LNCaP clone FGC (cell line): ENCODE data around the gene SIPA1L3.

Experiments used
- DNase-seq: peaks from one replicate; pipeline ENCODE4 v3.0.0-alpha.2; 2011; ENCODE audit warnings: low read depth
- H3K4me3 ChIP-seq: 2 replicates; pipeline ENCODE4 v1.5.1; 2011; ENCODE audit warnings: mild to moderate bottlenecking, low read depth, low read length, control low read depth
- TF ChIP-seq, protein P1 (sequence below): IDR thresholded peaks from 2 replicates; pipeline ENCODE4 v1.5.1; 2012; ENCODE audit warnings: mild to moderate bottlenecking; ENCODE audit not compliant: control insufficient read depth, insufficient read depth; ENCODE audit errors: extremely low read depth

Gene SIPA1L3

DNA sequence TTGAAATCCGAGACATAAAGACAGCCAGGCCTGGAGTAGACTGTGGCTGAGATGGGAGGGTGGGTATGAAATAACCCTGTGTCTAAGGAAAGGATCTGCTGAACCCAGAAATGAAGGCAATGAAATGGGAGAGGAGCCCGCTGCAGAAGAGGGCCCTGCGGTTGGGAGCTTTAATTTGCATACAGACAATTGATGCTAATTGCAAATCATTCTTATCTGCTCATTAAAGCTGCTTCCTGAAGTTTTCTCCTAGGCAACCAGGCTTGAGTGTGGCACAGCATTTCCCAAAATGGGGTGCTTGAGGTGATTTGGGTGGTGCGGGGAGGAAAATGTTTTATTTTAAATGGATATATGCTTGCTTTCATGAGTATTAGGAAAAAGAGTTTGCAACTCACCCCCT, 261.6 kb downstream of the SIPA1L3 start:
- TF ChIP-seq, protein P1, sequence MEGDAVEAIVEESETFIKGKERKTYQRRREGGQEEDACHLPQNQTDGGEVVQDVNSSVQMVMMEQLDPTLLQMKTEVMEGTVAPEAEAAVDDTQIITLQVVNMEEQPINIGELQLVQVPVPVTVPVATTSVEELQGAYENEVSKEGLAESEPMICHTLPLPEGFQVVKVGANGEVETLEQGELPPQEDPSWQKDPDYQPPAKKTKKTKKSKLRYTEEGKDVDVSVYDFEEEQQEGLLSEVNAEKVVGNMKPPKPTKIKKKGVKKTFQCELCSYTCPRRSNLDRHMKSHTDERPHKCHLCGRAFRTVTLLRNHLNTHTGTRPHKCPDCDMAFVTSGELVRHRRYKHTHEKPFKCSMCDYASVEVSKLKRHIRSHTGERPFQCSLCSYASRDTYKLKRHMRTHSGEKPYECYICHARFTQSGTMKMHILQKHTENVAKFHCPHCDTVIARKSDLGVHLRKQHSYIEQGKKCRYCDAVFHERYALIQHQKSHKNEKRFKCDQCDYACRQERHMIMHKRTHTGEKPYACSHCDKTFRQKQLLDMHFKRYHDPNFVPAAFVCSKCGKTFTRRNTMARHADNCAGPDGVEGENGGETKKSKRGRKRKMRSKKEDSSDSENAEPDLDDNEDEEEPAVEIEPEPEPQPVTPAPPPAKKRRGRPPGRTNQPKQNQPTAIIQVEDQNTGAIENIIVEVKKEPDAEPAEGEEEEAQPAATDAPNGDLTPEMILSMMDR, result no peak
- no peak overlapping the region for H3K4me3 ChIP-seq
- no peak for DNase-seq

DNA sequence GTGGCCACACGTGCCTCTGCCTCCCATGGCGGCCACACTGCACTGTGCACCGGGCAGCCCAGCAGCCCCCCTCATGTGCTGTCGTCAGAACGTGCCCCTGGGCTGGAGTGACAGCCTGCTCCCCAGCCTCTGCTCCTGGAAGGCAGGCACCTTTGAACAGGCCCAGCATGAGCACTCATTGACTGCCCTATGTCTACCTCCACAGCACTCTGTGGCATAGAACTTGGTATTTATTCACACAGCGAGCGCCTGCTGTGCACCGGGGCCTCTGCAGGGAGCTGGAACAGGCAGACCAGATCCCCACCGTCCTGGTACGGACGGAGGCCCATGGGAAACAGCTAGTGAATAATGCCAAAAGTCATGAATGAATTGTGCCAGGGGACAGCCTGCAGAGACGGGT, 263.3 kb downstream of the SIPA1L3 start:
- no peak for DNase-seq
- H3K4me3 ChIP-seq, result no peak overlapping the region
- TF ChIP-seq, protein P1, result no peak

DNA sequence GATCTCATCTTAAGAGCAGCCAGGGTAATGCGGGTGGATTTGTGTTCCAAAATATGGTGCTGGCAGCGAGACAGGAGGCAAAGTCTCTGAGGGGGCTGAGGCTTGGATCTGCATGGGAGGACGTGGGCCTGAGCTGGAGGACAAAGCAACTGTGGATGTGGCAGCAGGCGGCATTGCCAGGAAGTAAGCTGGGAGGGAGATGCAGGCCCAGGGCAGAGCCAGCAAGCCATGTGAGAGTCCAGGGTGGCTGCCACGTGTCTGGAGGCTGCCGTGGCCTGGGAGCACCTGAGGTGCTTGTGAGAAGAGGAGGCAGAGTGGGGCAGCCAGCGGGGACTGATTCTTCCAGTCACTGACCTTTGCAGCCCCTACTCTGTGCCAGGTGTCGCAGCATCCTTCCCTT, 265.0 kb downstream of the SIPA1L3 start:
- no peak for DNase-seq
- TF ChIP-seq, protein P1, result no peak
- no peak overlapping the region for H3K4me3 ChIP-seq

DNA sequence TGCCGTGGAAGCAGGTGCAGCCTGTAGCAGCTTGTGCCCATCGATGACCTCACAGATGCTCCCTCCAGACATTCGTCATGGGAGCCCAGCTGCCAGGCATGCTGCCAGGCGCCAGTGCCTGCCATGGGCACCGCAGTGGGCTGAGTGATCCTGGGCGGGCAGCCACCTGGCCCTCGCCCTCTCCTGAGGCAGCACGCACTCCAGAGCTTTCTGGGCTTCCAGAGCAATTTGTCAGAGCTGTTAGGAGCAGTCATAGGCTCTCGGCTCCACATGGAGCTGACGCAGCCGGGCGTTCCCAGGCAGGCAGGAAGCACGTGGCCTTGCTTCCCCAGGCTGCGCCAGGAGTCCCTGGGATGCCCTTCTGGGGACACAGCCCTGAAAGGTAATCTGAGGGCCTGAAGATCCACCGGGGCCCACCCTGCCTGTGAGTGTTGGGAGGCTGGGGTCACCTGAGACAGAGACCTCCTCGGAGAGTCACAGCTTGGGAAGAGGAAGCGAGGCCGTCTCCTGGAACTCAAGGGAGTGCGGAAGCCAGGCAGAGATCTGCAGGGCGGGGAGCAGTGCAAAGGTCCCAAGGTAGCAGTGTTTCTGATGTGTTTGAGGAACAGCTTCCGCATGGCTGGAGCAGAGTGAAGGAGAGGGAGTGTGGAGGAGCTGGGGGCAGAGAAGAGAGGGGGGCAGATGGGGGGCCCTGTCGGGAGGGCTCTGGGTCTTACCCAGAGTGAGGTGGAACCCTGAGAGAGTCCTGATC, 266.5 kb downstream of the SIPA1L3 start:
- H3K4me3 ChIP-seq, result no peak overlapping the region
- TF ChIP-seq, protein P1, result no peak
- no peak for DNase-seq

DNA sequence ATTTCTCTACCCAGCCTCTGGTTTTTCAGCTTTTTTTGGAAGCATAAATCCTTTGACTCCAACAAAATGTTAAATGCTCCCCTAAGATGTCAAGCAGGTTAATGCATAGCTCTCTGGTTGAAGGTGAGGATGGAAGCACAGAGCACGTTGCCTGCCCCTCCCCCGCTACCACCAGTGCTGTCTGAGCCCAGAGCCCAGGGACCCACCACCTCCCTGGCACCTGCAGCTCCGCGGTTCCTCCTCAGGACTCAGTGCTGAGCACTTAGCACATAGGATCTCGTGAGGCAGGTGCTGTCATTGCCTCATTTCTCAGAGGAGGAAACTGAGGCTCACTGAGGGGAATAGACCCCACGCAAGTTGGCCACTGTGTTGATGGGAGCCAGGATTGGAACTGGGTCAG, 268.4 kb downstream of the SIPA1L3 start:
- no peak for DNase-seq
- H3K4me3 ChIP-seq, result no peak overlapping the region
- TF ChIP-seq, protein P1, result no peak

DNA sequence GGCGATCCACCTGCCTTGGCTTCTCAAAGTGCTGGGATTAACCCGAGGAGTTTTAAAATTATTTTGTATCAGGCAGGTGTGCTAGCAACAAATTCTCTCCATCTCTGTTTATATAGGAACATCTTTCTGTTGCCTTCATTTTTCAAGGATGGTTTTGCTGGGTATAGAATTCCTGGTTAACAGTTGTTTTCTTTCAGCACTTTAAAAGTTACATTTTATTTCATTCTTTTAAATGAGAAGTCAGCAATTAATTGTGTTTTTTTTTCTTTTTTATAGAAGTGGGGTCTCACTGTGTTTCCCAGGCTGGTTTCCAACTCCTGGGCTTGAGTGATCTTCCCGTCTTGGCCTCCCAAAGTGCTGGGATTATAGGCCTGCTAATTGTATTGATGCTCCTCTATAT, 273.1 kb downstream of the SIPA1L3 start:
- TF ChIP-seq, protein P1, result no peak
- no peak for DNase-seq

More for the DNA sequence above, 273.1 kb downstream of the SIPA1L3 start:
- H3K4me3 ChIP-seq, result no peak overlapping the region
